Measurements from ENCODE around the gene HLA-DQB1.
"Not testable (repeated sequence)": the region's sequence is repeated elsewhere in the genome, so short reads cannot be mapped to it uniquely, and the experiment has no call there.

Gene HLA-DQB1

GRCh38 chr6:32666420-32667300 is at the start of gene HLA-DQB1:
HLA-DQB1 (minus strand) TSS chr6:32666657; CDS start chr6:32666607, 50 bp downstream.
- peak in 1 of 2 experiments; percentile 0 for DNase-seq

- DNase-seq = no peak
Measured at GRCh38 chr6:32713241-32713640, 46.8 kb upstream of the HLA-DQB1 start.

GRCh38 chr6:32709625-32710024 is 43.2 kb upstream of the HLA-DQB1 start:
- no peak for DNase-seq

- not testable (repeated sequence) for DNase-seq
Measured at GRCh38 chr6:32705164-32705563, 38.7 kb upstream of the HLA-DQB1 start.

- DNase-seq = no peak
Measured at GRCh38 chr6:32703347-32703746, 36.9 kb upstream of the HLA-DQB1 start.

- peak; percentile 19 to 38 for DNase-seq
Measured at GRCh38 chr6:32700391-32701040, 34.1 kb upstream of the HLA-DQB1 start.

- no peak for DNase-seq
Measured at GRCh38 chr6:32697031-32697430, 30.6 kb upstream of the HLA-DQB1 start.

- DNase-seq = peak in 1 of 2 experiments; percentile 2
Measured at GRCh38 chr6:32692019-32692418, 25.6 kb upstream of the HLA-DQB1 start.

GRCh38 chr6:32689531-32690501 is 23.4 kb upstream of the HLA-DQB1 start:
- no peak for DNase-seq

GRCh38 chr6:32685603-32686002 is 19.1 kb upstream of the HLA-DQB1 start:
- DNase-seq = no peak

GRCh38 chr6:32684246-32684645 is 17.8 kb upstream of the HLA-DQB1 start:
- DNase-seq = no peak

GRCh38 chr6:32680055-32680454 is 13.6 kb upstream of the HLA-DQB1 start:
- no peak for DNase-seq

- DNase-seq = no peak
Measured at GRCh38 chr6:32679492-32679891, 13.0 kb upstream of the HLA-DQB1 start.

GRCh38 chr6:32674123-32674522 is 7.7 kb upstream of the HLA-DQB1 start:
- DNase-seq = not testable (repeated sequence)

GRCh38 chr6:32671908-32672307 is 5.5 kb upstream of the HLA-DQB1 start:
- not testable (repeated sequence) for DNase-seq

- no peak for DNase-seq
Measured at GRCh38 chr6:32669893-32670292, 3.4 kb upstream of the HLA-DQB1 start.

GRCh38 chr6:32669240-32669639 is 2.8 kb upstream of the HLA-DQB1 start:
- no peak for DNase-seq

- DNase-seq = no peak
Measured at GRCh38 chr6:32668226-32668747, 1.8 kb upstream of the HLA-DQB1 start.

GRCh38 chr6:32665661-32666060 is 796 bp downstream of the HLA-DQB1 start:
- DNase-seq = no peak

GRCh38 chr6:32664827-32665362 is 1.6 kb downstream of the HLA-DQB1 start:
- DNase-seq = no peak

- no peak for DNase-seq
Measured at GRCh38 chr6:32664354-32664753, 2.1 kb downstream of the HLA-DQB1 start.

- DNase-seq = no peak
Measured at GRCh38 chr6:32662836-32663235, 3.6 kb downstream of the HLA-DQB1 start.

Measured in NCI-H2081 (cell line).